ENCODE data around the gene SYNPO.

SYNPO gene

DNA sequence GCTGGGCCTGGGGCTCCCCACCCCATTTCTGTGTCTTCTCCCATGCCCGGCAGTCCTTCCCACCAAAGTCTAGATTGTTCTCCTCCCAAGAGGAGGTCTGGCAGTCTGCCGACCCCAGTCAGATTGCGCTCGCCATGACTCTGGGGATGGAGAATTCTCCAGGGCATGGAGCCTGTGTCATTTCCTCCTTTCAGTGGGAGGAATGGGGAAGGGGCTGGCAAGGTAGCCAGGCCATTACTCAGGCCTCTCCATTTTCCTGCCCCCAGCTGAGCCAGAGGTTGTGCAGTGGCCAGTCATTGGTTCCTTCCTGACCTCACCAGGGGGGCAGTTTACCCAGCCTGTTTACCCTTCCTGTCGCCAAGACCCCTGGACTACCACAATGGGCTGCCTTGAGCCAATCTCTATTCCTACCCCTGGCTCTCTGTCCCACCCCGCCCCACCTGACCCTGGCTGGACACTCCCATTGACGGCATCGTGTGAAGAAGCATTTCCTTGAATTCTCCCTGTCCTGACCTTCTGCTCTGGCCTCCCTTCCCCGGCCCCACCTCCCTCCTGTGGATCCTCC, 628 bp downstream of the SYNPO start:
- no peak for DNase-seq (ENCODE audit: low read depth)

- DNase-seq (ENCODE audit: low read depth) = no peak
These were observed 1.5 kb downstream of the SYNPO start for GRCh38 chr5:150641824-150642566.

DNA sequence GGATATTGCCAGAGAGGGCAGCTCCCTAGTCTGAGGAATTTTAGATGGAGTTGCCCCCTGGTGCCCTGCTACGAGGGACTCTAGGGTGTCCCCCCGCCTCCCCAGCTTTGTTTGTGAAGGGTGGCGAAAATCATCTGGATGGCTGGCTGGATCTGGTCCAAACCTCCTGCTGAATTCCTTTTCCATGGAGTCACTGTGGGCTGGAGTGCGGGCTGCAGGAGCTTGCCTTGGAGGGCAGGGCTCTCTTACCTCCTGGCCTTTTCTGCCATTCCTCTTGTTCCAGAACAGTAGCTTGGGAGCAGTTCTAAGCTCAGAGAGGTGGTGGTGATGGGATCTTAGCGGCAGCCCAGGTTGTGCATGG, 2.1 kb downstream of the SYNPO start:
- no peak for DNase-seq (ENCODE audit: low read depth)

GRCh38 chr5:150642991-150643710, 2.7 kb downstream of the SYNPO start:
- DNase-seq (ENCODE audit: low read depth) = no peak

- DNase-seq (ENCODE audit: low read depth) = no peak
These were observed 3.6 kb downstream of the SYNPO start for GRCh38 chr5:150644058-150644457.

- no peak for DNase-seq (ENCODE audit: low read depth)
These were observed 4.1 kb downstream of the SYNPO start for GRCh38 chr5:150644514-150644913.

- no peak for DNase-seq (ENCODE audit: low read depth)
These were observed 4.7 kb downstream of the SYNPO start for GRCh38 chr5:150645070-150645700.

DNA sequence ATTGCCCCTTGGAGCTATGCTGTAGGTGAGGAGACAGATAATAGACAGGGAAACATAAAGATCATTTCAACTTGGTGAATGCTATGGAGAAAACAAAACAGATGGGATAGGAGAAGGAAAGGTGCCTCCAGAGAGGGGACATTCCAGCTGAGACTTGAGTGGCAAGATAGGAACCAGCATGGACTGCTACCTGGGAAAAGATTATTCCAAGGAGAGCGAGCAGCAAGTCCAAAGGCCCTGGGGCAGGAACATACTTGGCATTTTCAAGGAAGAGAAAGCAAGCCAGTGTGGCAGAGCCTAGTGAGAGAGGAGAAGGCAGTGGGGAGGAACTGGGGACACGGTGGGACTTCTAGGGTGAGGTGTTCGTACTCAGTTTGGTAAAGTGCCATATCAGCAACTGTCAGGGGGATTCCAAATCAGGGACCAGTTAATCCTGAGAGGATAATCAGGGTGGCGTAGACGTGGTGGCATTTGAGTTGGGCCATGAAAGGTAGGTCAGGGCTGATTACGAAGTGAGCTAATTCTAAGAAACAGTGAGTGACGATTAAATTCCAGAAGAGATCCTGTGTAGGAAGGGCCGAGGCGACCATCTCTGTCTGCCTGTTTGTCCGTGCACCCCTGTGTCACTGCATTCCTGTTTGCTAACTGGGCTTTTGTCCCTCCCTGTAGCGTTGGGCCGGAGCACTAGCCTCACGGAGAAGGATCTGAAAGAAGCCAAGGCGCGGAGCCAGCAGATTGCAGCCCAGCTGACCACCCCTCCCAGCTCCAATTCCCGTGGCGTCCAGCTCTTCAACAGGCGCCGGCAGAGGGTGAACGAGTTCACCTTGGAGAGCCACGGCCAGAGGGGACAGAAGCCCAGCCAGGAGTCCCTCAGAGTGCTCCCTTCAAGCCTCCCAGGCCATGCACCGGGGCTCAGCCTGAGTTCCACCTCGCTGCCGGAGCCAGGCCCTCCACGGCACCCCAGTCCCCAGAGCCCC, 7.1 kb downstream of the SYNPO start:
- DNase-seq (ENCODE audit: low read depth) = no peak

- DNase-seq (ENCODE audit: low read depth) = no peak
These were observed 8.0 kb downstream of the SYNPO start for GRCh38 chr5:150648294-150649107.

DNA sequence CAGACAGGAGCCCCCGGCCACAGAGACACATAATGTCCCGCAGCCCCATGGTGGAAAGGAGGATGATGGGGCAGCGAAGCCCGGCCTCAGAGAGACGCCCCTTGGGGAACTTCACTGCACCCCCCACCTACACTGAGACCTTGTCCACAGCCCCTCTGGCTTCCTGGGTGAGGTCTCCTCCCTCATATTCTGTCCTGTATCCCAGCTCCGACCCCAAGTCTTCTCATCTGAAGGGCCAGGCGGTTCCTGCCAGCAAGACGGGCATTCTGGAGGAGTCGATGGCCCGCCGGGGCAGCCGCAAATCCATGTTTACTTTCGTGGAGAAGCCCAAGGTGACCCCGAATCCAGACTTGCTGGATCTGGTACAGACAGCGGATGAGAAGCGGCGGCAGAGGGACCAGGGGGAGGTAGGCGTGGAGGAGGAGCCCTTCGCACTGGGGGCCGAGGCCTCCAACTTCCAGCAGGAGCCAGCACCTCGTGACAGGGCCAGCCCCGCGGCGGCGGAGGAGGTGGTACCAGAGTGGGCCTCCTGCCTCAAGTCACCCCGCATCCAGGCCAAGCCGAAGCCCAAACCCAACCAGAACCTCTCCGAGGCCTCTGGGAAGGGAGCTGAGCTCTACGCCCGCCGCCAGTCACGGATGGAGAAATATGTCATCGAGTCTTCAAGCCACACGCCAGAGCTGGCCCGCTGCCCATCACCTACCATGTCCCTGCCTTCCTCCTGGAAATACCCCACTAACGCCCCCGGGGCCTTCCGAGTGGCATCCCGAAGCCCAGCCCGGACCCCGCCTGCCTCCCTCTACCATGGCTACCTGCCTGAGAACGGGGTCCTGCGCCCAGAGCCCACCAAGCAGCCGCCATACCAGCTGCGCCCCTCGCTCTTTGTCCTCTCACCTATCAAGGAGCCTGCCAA, 8.9 kb downstream of the SYNPO start:
- no peak for DNase-seq (ENCODE audit: low read depth)

GRCh38 chr5:150650021-150651006, 9.9 kb downstream of the SYNPO start:
- no peak for DNase-seq (ENCODE audit: low read depth)

DNA sequence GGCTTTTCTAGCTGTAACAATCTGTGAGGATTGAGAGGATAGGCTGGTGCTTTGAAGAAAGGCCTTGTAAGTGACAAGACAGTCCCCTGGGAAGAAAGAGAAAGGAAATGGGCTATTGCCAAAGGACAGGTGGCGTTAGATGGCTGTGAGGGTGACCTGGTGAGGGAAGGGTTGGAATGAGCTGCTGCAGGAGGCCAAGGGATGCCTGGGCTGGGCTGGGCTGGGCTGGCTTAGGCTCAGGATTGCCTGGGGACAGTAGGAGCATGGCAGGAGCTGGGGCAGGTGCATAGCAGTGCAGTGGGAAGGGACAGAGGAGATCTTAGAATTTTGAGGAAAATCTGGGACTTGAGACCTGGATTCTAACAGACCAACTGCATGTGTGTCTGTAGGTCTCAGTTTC, 10.9 kb downstream of the SYNPO start:
- no peak for DNase-seq (ENCODE audit: low read depth)

- DNase-seq (ENCODE audit: low read depth) = no peak
These were observed 11.6 kb downstream of the SYNPO start for GRCh38 chr5:150651924-150652671.

GRCh38 chr5:150653145-150653761, 12.8 kb downstream of the SYNPO start:
- DNase-seq (ENCODE audit: low read depth) = no peak

DNA sequence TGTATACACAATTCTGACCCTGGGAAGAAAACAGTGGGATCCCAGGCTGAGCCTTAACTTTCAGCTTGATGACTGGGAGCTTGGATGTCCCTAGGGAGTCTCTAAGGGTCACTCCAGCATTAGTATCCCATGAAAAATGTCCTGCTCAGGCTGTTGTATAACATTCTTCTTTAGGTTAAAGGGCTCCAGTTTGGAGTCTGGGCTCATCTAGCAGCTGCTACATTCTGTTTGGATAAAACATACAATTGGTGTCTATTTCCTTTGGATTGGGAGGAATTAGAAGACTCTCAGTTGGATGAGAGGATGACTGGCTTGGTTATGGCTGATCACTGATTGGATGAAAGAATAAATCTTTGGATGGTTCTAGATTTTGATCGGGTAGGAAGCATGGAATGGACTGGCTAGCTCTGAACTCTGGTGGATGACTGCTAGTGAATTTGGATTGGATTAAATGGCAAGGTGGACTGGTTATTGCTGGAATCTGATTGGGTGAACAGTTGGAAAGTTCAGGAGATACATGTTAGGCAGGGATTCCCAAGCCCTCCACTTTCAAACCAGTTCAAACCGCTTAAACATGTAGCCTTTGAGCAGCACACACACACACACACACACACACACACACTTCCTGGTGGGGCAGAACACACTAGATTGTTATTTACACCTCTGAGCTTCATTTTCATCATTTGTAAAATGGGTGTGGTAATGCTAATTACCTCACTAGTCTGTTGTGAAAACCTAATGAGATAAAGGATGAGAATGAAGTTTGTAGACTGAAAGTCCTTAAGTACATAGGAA, 13.5 kb downstream of the SYNPO start:
- no peak for DNase-seq (ENCODE audit: low read depth)

DNA sequence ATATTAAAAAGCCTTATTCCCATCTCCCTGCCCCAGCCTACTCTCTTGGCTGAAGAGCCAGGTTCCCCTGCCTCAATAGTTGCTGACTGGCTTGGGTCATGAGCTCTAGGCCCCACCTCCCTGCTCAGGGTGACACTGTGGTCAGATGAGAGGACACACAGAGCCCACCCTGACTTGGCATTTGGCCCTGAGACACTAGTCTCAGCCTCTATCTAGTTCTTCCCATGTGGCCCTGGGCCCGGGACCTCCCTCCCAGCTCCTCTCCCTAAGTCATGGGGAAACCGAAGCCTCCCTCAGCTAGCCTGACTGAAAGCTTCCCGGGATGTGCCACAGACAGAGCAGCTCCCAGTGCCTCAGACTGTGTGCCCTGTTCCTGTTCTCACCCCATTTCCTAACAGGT, 14.8 kb downstream of the SYNPO start:
- DNase-seq (ENCODE audit: low read depth) = no peak
